HEK293T (cell line): Measurements from ENCODE around the gene GON4L.
"Not testable (repeated sequence)": the region's sequence is repeated elsewhere in the genome, so short reads cannot be mapped to it uniquely, and the experiment has no call there.

Source experiments
- CTCF ChIA-PET: fragments of 350-600 bp; formaldehyde crosslinking; extraction: SDS; loops from one replicate; lab custom pipeline; 2021; ENCODE audit warnings: antibody characterized with exemption, inconsistent platforms; lab: Yijun Ruan, JAX
- POLR2A ChIA-PET: fragments of 350-600 bp; formaldehyde crosslinking; extraction: SDS; loops from one replicate; lab custom pipeline; 2020; ENCODE audit warnings: antibody characterized with exemption, inconsistent platforms; lab: Yijun Ruan, JAX
- DNase-seq: peaks from one replicate; pipeline ENCODE4 v3.0.0; 2012; ENCODE audit warnings: mixed read lengths; ENCODE audit errors: extremely low spot score
- ARNT ChIP-seq: fragments of 450-650 bp; IDR thresholded peaks from 2 replicates; pipeline ENCODE4 v1.6.1; 2017; ENCODE audit warnings: mild to moderate bottlenecking
- BHLHE40 ChIP-seq: fragments of 450-650 bp; IDR thresholded peaks from 2 replicates; pipeline ENCODE4 v1.6.1; 2016; ENCODE audit warnings: mild to moderate bottlenecking, moderate library complexity, borderline replicate concordance
- CTBP1 ChIP-seq: fragments of 450-650 bp; IDR thresholded peaks from 2 replicates; pipeline ENCODE4 v1.6.1; 2016; ENCODE audit warnings: borderline replicate concordance
- ELF4 ChIP-seq: fragments of 450-650 bp; IDR thresholded peaks from 2 replicates; pipeline ENCODE4 v1.6.1; 2017; ENCODE audit warnings: antibody characterized with exemption
- FOXA1 ChIP-seq: fragments of 450-650 bp; IDR thresholded peaks from 2 replicates; pipeline ENCODE4 v1.6.1; 2016; ENCODE audit warnings: mild to moderate bottlenecking
- FOXK2 ChIP-seq: fragments of 450-650 bp; IDR thresholded peaks from 2 replicates; pipeline ENCODE4 v1.6.1; 2016; ENCODE audit warnings: mild to moderate bottlenecking
- FOXM1 ChIP-seq: fragments of 450-650 bp; IDR thresholded peaks from 2 replicates; pipeline ENCODE4 v1.6.1; 2017; ENCODE audit warnings: mild to moderate bottlenecking, borderline replicate concordance
- HDGF ChIP-seq: fragments of 450-650 bp; IDR thresholded peaks from 2 replicates; pipeline ENCODE4 v1.6.1; 2017; ENCODE audit warnings: antibody characterized with exemption, borderline replicate concordance
- L3MBTL2 ChIP-seq: fragments of 450-650 bp; conservative IDR thresholded peaks from 2 replicates; pipeline ENCODE4 v1.6.1; 2016; ENCODE audit warnings: mild to moderate bottlenecking
- LEF1 ChIP-seq: fragments of 450-650 bp; IDR thresholded peaks from 2 replicates; pipeline ENCODE4 v1.6.1; 2017; ENCODE audit warnings: mild to moderate bottlenecking, borderline replicate concordance
- NFRKB ChIP-seq: fragments of 450-650 bp; IDR thresholded peaks from 2 replicates; pipeline ENCODE4 v1.6.1; 2016; ENCODE audit warnings: mild to moderate bottlenecking, moderate library complexity
- SP1 ChIP-seq: fragments of 450-650 bp; IDR thresholded peaks from 2 replicates; pipeline ENCODE4 v1.6.1; 2017
- SUZ12 ChIP-seq: fragments of 450-650 bp; IDR thresholded peaks from 2 replicates; pipeline ENCODE4 v1.6.1; 2016; ENCODE audit warnings: mild to moderate bottlenecking
- TARDBP ChIP-seq: fragments of 450-650 bp; IDR thresholded peaks from 2 replicates; pipeline ENCODE4 v1.6.1; 2016
- ZNF384 ChIP-seq: fragments of 450-650 bp; IDR thresholded peaks from 2 replicates; pipeline ENCODE4 v1.6.1; 2016
- TF ChIP-seq, protein P1 (sequence below): fragments of 450-650 bp; IDR thresholded peaks from 2 replicates; pipeline ENCODE4 v1.6.1; 2016

The GON4L gene

GRCh38 chr1:155809088-155809487 is 47.9 kb downstream of the GON4L start:
- ChIA-PET POLR2A (no interaction called here), CTCF (interaction anchor here (0.6 kb wide), 1 partner anchor 9 kb away, joined by 3 read pairs; no protein-coding TSS in a partner anchor)
- no peak for TF ChIP-seq FOXA1
- no peak for TF ChIP-seq FOXM1
- no peak for TF ChIP-seq SP1
- TF ChIP-seq SUZ12, result no peak
- TF ChIP-seq ELF4, result no peak
- TF ChIP-seq TARDBP, result no peak
- TF ChIP-seq FOXK2, result no peak
- no peak for TF ChIP-seq CTBP1
- TF ChIP-seq ZNF384, result no peak
- TF ChIP-seq ARNT, result no peak
- no peak for TF ChIP-seq L3MBTL2
- TF ChIP-seq, protein P1, sequence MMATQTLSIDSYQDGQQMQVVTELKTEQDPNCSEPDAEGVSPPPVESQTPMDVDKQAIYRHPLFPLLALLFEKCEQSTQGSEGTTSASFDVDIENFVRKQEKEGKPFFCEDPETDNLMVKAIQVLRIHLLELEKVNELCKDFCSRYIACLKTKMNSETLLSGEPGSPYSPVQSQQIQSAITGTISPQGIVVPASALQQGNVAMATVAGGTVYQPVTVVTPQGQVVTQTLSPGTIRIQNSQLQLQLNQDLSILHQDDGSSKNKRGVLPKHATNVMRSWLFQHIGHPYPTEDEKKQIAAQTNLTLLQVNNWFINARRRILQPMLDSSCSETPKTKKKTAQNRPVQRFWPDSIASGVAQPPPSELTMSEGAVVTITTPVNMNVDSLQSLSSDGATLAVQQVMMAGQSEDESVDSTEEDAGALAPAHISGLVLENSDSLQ, result no peak
- no peak for TF ChIP-seq LEF1
- no peak for TF ChIP-seq BHLHE40
- no peak for TF ChIP-seq NFRKB
- no peak for DNase-seq

- DNase-seq, result no peak
Measured at GRCh38 chr1:155801149-155801548, 55.9 kb downstream of the GON4L start.

DNA sequence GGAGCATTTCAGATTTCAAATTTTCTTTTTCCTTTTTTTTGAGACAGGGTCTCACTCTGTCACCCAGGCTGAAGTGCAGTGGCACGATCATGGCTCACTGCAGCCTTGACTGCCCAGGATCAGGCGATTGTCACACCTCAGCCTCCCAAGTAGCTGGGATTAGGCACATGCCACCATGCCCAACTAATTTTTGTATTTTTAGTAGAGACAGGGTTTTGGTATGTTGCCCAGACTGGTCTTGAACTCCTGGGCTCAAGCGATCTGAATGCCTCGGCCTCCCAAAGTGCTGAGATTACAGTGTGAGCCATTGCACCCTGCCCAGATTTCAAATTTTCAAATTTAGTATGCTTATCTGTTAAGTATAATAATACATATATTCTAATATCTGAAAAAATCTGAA is 61.4 kb downstream of the GON4L start:
- CTCF ChIA-PET, DNase-seq, POLR2A ChIA-PET: not testable (repeated sequence)

More at GRCh38 chr1:155801149-155801548, 55.9 kb downstream of the GON4L start:
- ChIA-PET POLR2A (no interaction called here), CTCF (no interaction called here)
- TF ChIP-seq NFRKB (no peak), ELF4 (no peak), FOXM1 (no peak), ZNF384 (no peak)
- TF ChIP-seq, protein P1, result no peak

- POLR2A ChIA-PET, result interaction anchor here (0.9 kb wide), 1 partner anchor 8 kb away, joined by 3 read pairs; no protein-coding TSS in a partner anchor
- CTCF ChIA-PET, result no interaction called here
- DNase-seq, result no peak
Measured at GRCh38 chr1:155794605-155795245, 62.3 kb downstream of the GON4L start.

DNA sequence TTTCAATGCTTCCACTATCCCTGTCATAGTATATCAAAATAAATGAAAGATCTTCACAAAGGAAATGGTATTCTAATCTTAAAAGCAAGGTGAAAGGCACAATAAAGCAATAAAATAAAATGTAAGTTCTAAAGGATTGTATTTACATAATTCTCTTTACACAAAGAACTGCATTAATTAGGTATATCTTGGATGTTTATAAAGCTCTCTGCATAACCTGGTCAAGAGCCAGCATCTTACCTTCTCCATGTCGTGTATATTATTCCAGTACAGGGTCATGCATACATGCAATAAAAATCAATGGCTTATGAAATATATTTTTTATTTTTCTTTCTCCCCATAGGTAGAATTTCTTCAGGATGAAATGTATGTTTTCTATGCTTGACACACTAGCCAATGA is 63.8 kb downstream of the GON4L start:
- POLR2A ChIA-PET, result interaction anchor here (0.7 kb wide), 1 partner anchor 35 kb away, joined by 3 read pairs; no protein-coding TSS in a partner anchor
- CTCF ChIA-PET, result no interaction called here
- TF ChIP-seq SP1, result no peak
- no peak for TF ChIP-seq FOXM1

More at GRCh38 chr1:155794605-155795245, 62.3 kb downstream of the GON4L start:
- no peak for TF ChIP-seq LEF1
- TF ChIP-seq FOXK2, result no peak
- no peak for TF ChIP-seq L3MBTL2
- TF ChIP-seq ELF4, result no peak
- TF ChIP-seq NFRKB, result no peak
- TF ChIP-seq ZNF384, result no peak
- no peak for TF ChIP-seq ARNT
- no peak for TF ChIP-seq SP1
- TF ChIP-seq TARDBP, result no peak
- TF ChIP-seq, protein P1, result no peak

DNA sequence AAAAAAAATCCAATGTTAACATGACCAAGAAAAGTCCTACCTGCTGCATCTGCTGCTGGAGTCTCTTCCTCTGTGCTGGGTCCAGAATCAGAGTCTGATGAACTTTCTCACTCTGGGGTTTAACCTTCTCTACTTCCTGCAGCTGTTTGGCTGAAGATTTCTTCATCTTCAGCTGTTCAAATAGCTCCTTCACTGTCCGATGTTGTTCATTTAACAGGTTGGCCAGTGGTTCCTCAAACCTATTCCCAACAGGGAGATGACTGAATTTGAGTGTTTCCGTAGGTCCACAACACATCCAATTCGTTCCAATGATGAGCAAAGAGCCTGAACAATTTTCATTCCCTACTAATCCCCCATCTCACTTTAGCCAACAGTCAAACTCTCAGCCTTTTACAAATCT is 79.4 kb downstream of the GON4L start:
- DNase-seq, result no peak
- CTCF ChIA-PET, result no interaction called here

More for the DNA sequence above, 63.8 kb downstream of the GON4L start:
- DNase-seq, result no peak

DNA sequence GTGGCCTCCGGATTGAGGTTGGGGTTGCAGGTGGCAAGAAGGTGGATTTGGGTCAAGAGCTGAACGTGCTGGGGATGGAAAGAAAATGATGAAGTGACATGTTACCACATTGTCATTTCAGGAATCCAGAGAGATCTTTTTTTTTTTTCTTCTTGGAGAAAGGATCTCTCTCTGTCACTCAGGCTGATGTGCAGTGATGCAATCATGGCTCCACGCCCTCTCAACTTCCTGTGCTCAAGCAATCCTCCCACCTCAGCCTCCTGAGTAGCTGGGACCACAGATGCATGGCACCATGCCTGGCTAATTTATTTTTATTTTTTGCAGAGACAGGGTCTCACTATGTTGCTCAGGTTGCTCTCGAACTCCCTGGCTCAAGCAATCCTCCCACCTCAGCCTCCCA is 80.6 kb downstream of the GON4L start:
- TF ChIP-seq FOXA1 (no peak), HDGF (no peak), LEF1 (no peak), SP1 (no peak), BHLHE40 (no peak), SUZ12 (no peak)
- CTCF ChIA-PET, result no interaction called here
- DNase-seq, result no peak
- POLR2A ChIA-PET, result interaction anchor here (0.6 kb wide), 1 partner anchor 30 kb away, joined by 3 read pairs; no protein-coding TSS in a partner anchor

More for the DNA sequence above, 79.4 kb downstream of the GON4L start:
- no peak for TF ChIP-seq SP1
- TF ChIP-seq CTBP1, result no peak
- TF ChIP-seq FOXA1, result no peak
- no peak for TF ChIP-seq L3MBTL2
- no peak for TF ChIP-seq HDGF
- POLR2A ChIA-PET, result no interaction called here
